Retinal pigment epithelial cell (primary cell): ENCODE results near the gene AIG1.
"Not testable (repeated sequence)": the region's sequence is repeated elsewhere in the genome, so short reads cannot be mapped to it uniquely, and the experiment has no call there.

ENCODE experiments used
- DNase-seq: peaks from one replicate; pipeline ENCODE4 v3.0.0-alpha.2; 2010; ENCODE audit warnings: low read depth
- H3K4me3 ChIP-seq: 2 replicates; pipeline ENCODE4 v1.5.1; 2011; ENCODE audit warnings: mild to moderate bottlenecking, low read length, control low read depth, moderate library complexity
- CTCF ChIP-seq: conservative IDR thresholded peaks from 2 replicates; pipeline ENCODE4 v1.5.1; 2011; ENCODE audit warnings: low read depth, low read length, control low read depth, inconsistent platforms

The AIG1 gene

GRCh38 chr6:143241911-143242310, 181.2 kb downstream of the AIG1 start:
- no peak overlapping the region for H3K4me3 ChIP-seq
- DNase-seq = no peak
- no peak for TF ChIP-seq CTCF

- DNase-seq = no peak
- TF ChIP-seq CTCF = no peak
- H3K4me3 ChIP-seq = no peak overlapping the region
Observed at GRCh38 chr6:143243786-143244185, 183.1 kb downstream of the AIG1 start.

GRCh38 chr6:143245656-143246055, 185.0 kb downstream of the AIG1 start:
- TF ChIP-seq CTCF = no peak
- DNase-seq = no peak
- no peak overlapping the region for H3K4me3 ChIP-seq

GRCh38 chr6:143246166-143246775, 185.6 kb downstream of the AIG1 start:
- DNase-seq, H3K4me3 ChIP-seq: not testable (repeated sequence)

- H3K4me3 ChIP-seq = no peak overlapping the region
- DNase-seq = no peak
- no peak for TF ChIP-seq CTCF
Observed at GRCh38 chr6:143247586-143247985, 186.9 kb downstream of the AIG1 start.

GRCh38 chr6:143248359-143248758, 187.7 kb downstream of the AIG1 start:
- no peak for TF ChIP-seq CTCF
- no peak for DNase-seq
- no peak overlapping the region for H3K4me3 ChIP-seq

GRCh38 chr6:143251288-143251687, 190.6 kb downstream of the AIG1 start:
- no peak overlapping the region for H3K4me3 ChIP-seq
- TF ChIP-seq CTCF = no peak
- DNase-seq = no peak

- no peak for DNase-seq
- H3K4me3 ChIP-seq = no peak overlapping the region
- no peak for TF ChIP-seq CTCF
Observed at GRCh38 chr6:143252961-143253360, 192.3 kb downstream of the AIG1 start.
